Vagina (tissue), 2 donors: ENCODE results near the gene IDI1.

Experiments
- POLR2A ChIP-seq, 2 donors: fragments of 450-650 bp; IDR thresholded peaks; one replicate each; pipeline ENCODE4 v1.6.1; 2017; ENCODE audit warnings: antibody characterized with exemption in 2 of 2, mild to moderate bottlenecking in 2 of 2, moderate library complexity in 2 of 2
- POLR2AphosphoS5 ChIP-seq, 2 donors: sonication (generic); formaldehyde crosslinking; IDR thresholded peaks; one replicate each; pipeline ENCODE4 v1.9.0; 2017; ENCODE audit warnings: antibody characterized with exemption in 2 of 2, mild to moderate bottlenecking in 2 of 2, low read depth in 1 of 2; ENCODE audit not compliant: insufficient read depth in 1 of 2
- TF ChIP-seq, protein P1 (sequence below), 3 experiments: fragments of 450-650 bp in 2 of 3; fragments of 200-600 bp in 1 of 3; sonication (generic) in 1 of 3; IDR thresholded peaks; one replicate each; pipeline ENCODE4 v1.5.1; 2017 to 2019; ENCODE audit warnings: antibody characterized with exemption in 3 of 3, mild to moderate bottlenecking in 2 of 3, moderate library complexity in 2 of 3

DNA sequence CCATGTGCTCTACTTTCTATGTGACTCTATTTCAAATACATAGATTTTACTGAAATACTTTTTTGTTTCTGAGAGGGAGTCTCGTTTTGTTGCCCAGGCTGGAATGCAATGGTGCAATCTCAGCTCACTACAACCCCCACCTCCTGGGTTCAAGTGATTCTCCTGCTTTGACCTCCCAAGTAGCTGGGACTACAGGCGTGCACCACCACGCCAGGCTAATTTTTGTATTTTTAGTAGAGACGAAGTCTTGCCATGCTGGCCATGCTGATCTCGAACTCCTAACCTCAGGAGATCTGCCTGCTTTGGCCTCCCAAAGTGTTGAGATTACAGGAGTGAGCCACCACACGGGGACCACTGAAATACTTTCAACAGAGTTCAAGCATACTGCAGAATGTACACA lies 3.5 kb downstream of the IDI1 start:
- TF ChIP-seq POLR2A (IDR thresholded peaks at IDR 0.05) (no peak), POLR2AphosphoS5 (IDR thresholded peaks at IDR 0.05; ENCODE audit: insufficient read depth in 1 of 2, low read depth in 1 of 2) (no peak)
- TF ChIP-seq, protein P1, sequence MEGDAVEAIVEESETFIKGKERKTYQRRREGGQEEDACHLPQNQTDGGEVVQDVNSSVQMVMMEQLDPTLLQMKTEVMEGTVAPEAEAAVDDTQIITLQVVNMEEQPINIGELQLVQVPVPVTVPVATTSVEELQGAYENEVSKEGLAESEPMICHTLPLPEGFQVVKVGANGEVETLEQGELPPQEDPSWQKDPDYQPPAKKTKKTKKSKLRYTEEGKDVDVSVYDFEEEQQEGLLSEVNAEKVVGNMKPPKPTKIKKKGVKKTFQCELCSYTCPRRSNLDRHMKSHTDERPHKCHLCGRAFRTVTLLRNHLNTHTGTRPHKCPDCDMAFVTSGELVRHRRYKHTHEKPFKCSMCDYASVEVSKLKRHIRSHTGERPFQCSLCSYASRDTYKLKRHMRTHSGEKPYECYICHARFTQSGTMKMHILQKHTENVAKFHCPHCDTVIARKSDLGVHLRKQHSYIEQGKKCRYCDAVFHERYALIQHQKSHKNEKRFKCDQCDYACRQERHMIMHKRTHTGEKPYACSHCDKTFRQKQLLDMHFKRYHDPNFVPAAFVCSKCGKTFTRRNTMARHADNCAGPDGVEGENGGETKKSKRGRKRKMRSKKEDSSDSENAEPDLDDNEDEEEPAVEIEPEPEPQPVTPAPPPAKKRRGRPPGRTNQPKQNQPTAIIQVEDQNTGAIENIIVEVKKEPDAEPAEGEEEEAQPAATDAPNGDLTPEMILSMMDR (IDR thresholded peaks at IDR 0.05): no peak
